UCSD-AML1 (cell line): Measurements from ENCODE around the gene RNASEL.
"Not testable (repeated sequence)": the region's sequence is repeated elsewhere in the genome, so short reads cannot be mapped to it uniquely, and the experiment has no call there.

Source experiments
- DNase-seq: peaks from one replicate; lab custom pipeline; 2025; ENCODE audit not compliant: unreplicated experiment; lab: John Stamatoyannopoulos, UW

The RNASEL gene

GRCh38 chr1:182567629-182568028 is 21.4 kb downstream of the RNASEL start:
- no peak for DNase-seq

- no peak for DNase-seq
Observed at GRCh38 chr1:182565537-182565936, 23.5 kb downstream of the RNASEL start.

- no peak for DNase-seq
Observed at GRCh38 chr1:182564406-182565004, 24.6 kb downstream of the RNASEL start.

GRCh38 chr1:182563095-182563494 is 26.0 kb downstream of the RNASEL start:
- DNase-seq, result no peak

GRCh38 chr1:182561456-182561855 is 27.6 kb downstream of the RNASEL start:
- no peak for DNase-seq

- DNase-seq, result no peak
Observed at GRCh38 chr1:182560392-182560984, 28.6 kb downstream of the RNASEL start.

- no peak for DNase-seq
Observed at GRCh38 chr1:182556279-182556678, 32.8 kb downstream of the RNASEL start.

- DNase-seq, result no peak
Observed at GRCh38 chr1:182555493-182555892, 33.6 kb downstream of the RNASEL start.

- DNase-seq, result no peak
Observed at GRCh38 chr1:182552527-182552926, 36.5 kb downstream of the RNASEL start.

- DNase-seq, result no peak
Observed at GRCh38 chr1:182549811-182550210, 39.2 kb downstream of the RNASEL start.

GRCh38 chr1:182549346-182549745 is 39.7 kb downstream of the RNASEL start:
- DNase-seq, result no peak

- DNase-seq, result no peak
Observed at GRCh38 chr1:182533896-182534295, 55.2 kb downstream of the RNASEL start.

GRCh38 chr1:182528206-182528605 is 60.9 kb downstream of the RNASEL start:
- DNase-seq, result not testable (repeated sequence)

GRCh38 chr1:182527680-182528079 is 61.4 kb downstream of the RNASEL start:
- DNase-seq, result no peak

- DNase-seq, result no peak
Observed at GRCh38 chr1:182525342-182525741, 63.7 kb downstream of the RNASEL start.
